H1 (cell line): ENCODE data around the gene ADH4. TPM values are rescaled to one million over a fixed set of nuclear protein-coding genes. Genes with fewer than 3 reads are reported as not detected.

Experiments used
- CTCF ChIA-PET: fragments of 300-600 bp; sonication (Branson Sonifier 250); formaldehyde crosslinking; loops from one replicate; lab custom pipeline; 2021; ENCODE audit not compliant: partially characterized antibody; lab: Charles Lee
- POLR2A ChIA-PET: fragments of 300-600 bp; sonication (Branson Sonifier 250); formaldehyde crosslinking; loops from one replicate; lab custom pipeline; 2021; ENCODE audit warnings: inconsistent platforms; ENCODE audit not compliant: partially characterized antibody; lab: Charles Lee
- DNase-seq, 2 experiments: peaks; one replicate each; pipeline versions ENCODE4 v3.0.0 to v3.0.0-alpha.2; 2010 to 2022; ENCODE audit warnings: low spot score in 2 of 2, low read depth in 1 of 2, mixed read lengths in 1 of 2
- FAIRE-seq: peaks from 2 replicates; lab custom pipeline; 2011; peaks lifted over from hg19 to GRCh38; lab: Jason Lieb, UNC
- H2AFZ ChIP-seq: 2 replicates; pipeline ENCODE4 v1.8.1; 2012; ENCODE audit warnings: low read length, inconsistent platforms
- H2AK5ac ChIP-seq: 2 replicates; pipeline ENCODE4 v1.6.1; 2013; ENCODE audit warnings: low read depth, low read length
- H2BK120ac ChIP-seq: replicated peaks from 2 replicates; pipeline ENCODE3; 2013; ENCODE audit warnings: low read depth, low read length, inconsistent platforms
- H2BK12ac ChIP-seq: 2 replicates; pipeline ENCODE4 v1.6.1; 2013; ENCODE audit warnings: low read depth, low read length
- H2BK15ac ChIP-seq: 2 replicates; pipeline ENCODE4 v1.6.1; 2013; ENCODE audit warnings: low read length
- H2BK20ac ChIP-seq: 2 replicates; pipeline ENCODE4 v1.6.1; 2013; ENCODE audit warnings: low read length
- H2BK5ac ChIP-seq: 2 replicates; pipeline ENCODE4 v1.6.1; 2013; ENCODE audit warnings: low read depth, low read length
- H3K14ac ChIP-seq: 2 replicates; pipeline ENCODE4 v1.6.1; 2013; ENCODE audit warnings: inconsistent platforms; ENCODE audit not compliant: insufficient read length
- H3K18ac ChIP-seq: 2 replicates; pipeline ENCODE4 v1.6.1; 2013; ENCODE audit warnings: low read length; ENCODE audit errors: extremely low read depth
- H3K23ac ChIP-seq: 2 replicates; pipeline ENCODE4 v1.6.1; 2013; ENCODE audit warnings: inconsistent platforms; ENCODE audit not compliant: insufficient read length
- H3K23me2 ChIP-seq: 2 replicates; pipeline ENCODE4 v1.6.1; 2013; ENCODE audit warnings: low read depth, low read length
- H3K27ac ChIP-seq: 2 replicates; pipeline ENCODE4 v1.6.1; 2011; ENCODE audit warnings: low read depth, low read length, inconsistent platforms
- H3K27me3 ChIP-seq, 4 experiments: replicated peaks in 1 of 4; 1 replicate in 1 of 4; 2 replicates in 3 of 4; pipeline versions ENCODE4 v1.6.1 to v1.8.1; 2011 to 2013; ENCODE audit warnings: low read length in 3 of 4, mild to moderate bottlenecking in 3 of 4, inconsistent platforms in 2 of 4, mixed read lengths in 2 of 4, moderate library complexity in 1 of 4; ENCODE audit not compliant: control insufficient read depth in 3 of 4, insufficient read depth in 3 of 4; ENCODE audit errors: extremely low read depth in 1 of 4
- H3K36me3 ChIP-seq, 4 experiments: 2 replicates each; pipeline versions ENCODE4 v1.6.1 to v1.8.1; 2011 to 2013; ENCODE audit warnings: mild to moderate bottlenecking in 4 of 4, low read length in 3 of 4, moderate library complexity in 2 of 4, control low read depth in 1 of 4, inconsistent platforms in 1 of 4; ENCODE audit not compliant: insufficient read depth in 4 of 4, control insufficient read depth in 2 of 4
- H3K4ac ChIP-seq: replicated peaks from 2 replicates; pipeline ENCODE3; 2013; ENCODE audit warnings: low read length, low read depth, mixed read lengths, inconsistent platforms; ENCODE audit not compliant: insufficient read length
- H3K4me1 ChIP-seq, 4 experiments: replicated peaks in 1 of 4; 1 replicate in 1 of 4; 2 replicates in 3 of 4; pipeline versions ENCODE4 v1.6.1 to v1.8.1; 2011 to 2013; ENCODE audit warnings: low read length in 3 of 4, inconsistent platforms in 2 of 4, mixed read lengths in 1 of 4; ENCODE audit not compliant: insufficient read depth in 4 of 4, control insufficient read depth in 3 of 4
- H3K4me2 ChIP-seq, 2 experiments: 2 replicates each; pipeline versions ENCODE4 v1.6.1 to v1.8.1; 2011 to 2013; ENCODE audit warnings: low read depth in 2 of 2, low read length in 2 of 2, control low read depth in 1 of 2, inconsistent platforms in 1 of 2, mild to moderate bottlenecking in 1 of 2; ENCODE audit not compliant: insufficient read depth in 1 of 2
- H3K4me3 ChIP-seq, 4 experiments: fragments of 200-600, 300-600 bp in 1 of 4; sonication (generic), shearing (Covaris generic), sonication (Bioruptor Twin) in 1 of 4; 2 replicates each; pipeline versions ENCODE4 v1.5.1 to v1.8.1; 2011 to 2016; ENCODE audit warnings: low read length in 4 of 4, low read depth in 3 of 4, control low read depth in 2 of 4, inconsistent platforms in 2 of 4, mild to moderate bottlenecking in 2 of 4, mixed read lengths in 1 of 4, moderate library complexity in 1 of 4; ENCODE audit not compliant: insufficient read depth in 2 of 4; ENCODE audit errors: extremely low read depth in 1 of 4
- H3K56ac ChIP-seq: replicated peaks from 2 replicates; pipeline ENCODE3; 2013; ENCODE audit warnings: low read depth, mild to moderate bottlenecking, mixed read lengths, low read length, inconsistent platforms; ENCODE audit not compliant: insufficient read length
- H3K79me1 ChIP-seq: 2 replicates; pipeline ENCODE4 v1.6.1; 2013; ENCODE audit warnings: low read depth, low read length, control low read depth
- H3K79me2 ChIP-seq, 2 experiments: 2 replicates each; pipeline versions ENCODE4 v1.6.1 to v1.8.1; 2012 to 2013; ENCODE audit warnings: low read length in 2 of 2, mild to moderate bottlenecking in 2 of 2, inconsistent platforms in 1 of 2; ENCODE audit not compliant: insufficient read depth in 2 of 2, control insufficient read depth in 1 of 2
- H3K9ac ChIP-seq, 4 experiments: replicated peaks in 1 of 4; 1 replicate in 1 of 4; 2 replicates in 3 of 4; pipeline versions ENCODE4 v1.6.1 to v1.8.1; 2011 to 2013; ENCODE audit warnings: low read depth in 3 of 4, low read length in 3 of 4, control low read depth in 2 of 4, mild to moderate bottlenecking in 2 of 4, moderate library complexity in 2 of 4, inconsistent platforms in 1 of 4; ENCODE audit errors: extremely low read depth in 1 of 4
- H3K9me3 ChIP-seq, 2 experiments: 2 replicates each; pipeline versions ENCODE4 v1.6.1 to v1.8.1; 2012 to 2013; ENCODE audit warnings: mild to moderate bottlenecking in 2 of 2, moderate library complexity in 2 of 2, control low read depth in 1 of 2, inconsistent platforms in 1 of 2, low read depth in 1 of 2, low read length in 1 of 2, mixed read lengths in 1 of 2; ENCODE audit not compliant: insufficient read depth in 2 of 2
- H4K20me1 ChIP-seq, 2 experiments: replicated peaks in 1 of 2; 2 replicates each; pipeline versions ENCODE3 to v1.8.1; 2011 to 2013; ENCODE audit warnings: inconsistent platforms in 2 of 2, low read length in 2 of 2, mild to moderate bottlenecking in 1 of 2; ENCODE audit not compliant: insufficient read depth in 2 of 2, control insufficient read depth in 1 of 2
- H4K5ac ChIP-seq: 2 replicates; pipeline ENCODE4 v1.6.1; 2013; ENCODE audit warnings: low read length, low read depth, mixed read lengths, inconsistent platforms; ENCODE audit not compliant: insufficient read length
- H4K8ac ChIP-seq: 2 replicates; pipeline ENCODE4 v1.8.0; 2013; ENCODE audit warnings: mild to moderate bottlenecking, moderate library complexity, low read length, inconsistent platforms; ENCODE audit not compliant: insufficient read depth; ENCODE audit errors: extremely low read depth
- H4K91ac ChIP-seq: replicated peaks from 2 replicates; pipeline ENCODE3; 2013; ENCODE audit warnings: low read length, mixed read lengths, inconsistent platforms; ENCODE audit not compliant: insufficient read length
- CHD2 ChIP-seq: IDR thresholded peaks from 2 replicates; pipeline ENCODE4 v1.6.1; 2012; ENCODE audit warnings: low read length, improper control_type of control experiment
- CREB1 ChIP-seq: IDR thresholded peaks from 2 replicates; pipeline ENCODE4 v1.6.1; 2012; ENCODE audit warnings: inconsistent platforms
- EGR1 ChIP-seq: IDR thresholded peaks from 2 replicates; pipeline ENCODE4 v1.6.1; 2011; ENCODE audit warnings: low read depth, low read length, borderline replicate concordance
- HDAC6 ChIP-seq: IDR thresholded peaks from one replicate; pipeline ENCODE4 v1.7.1; 2012; ENCODE audit warnings: low read depth, mild to moderate bottlenecking, inconsistent platforms, low read length, moderate library complexity
- POLR2A ChIP-seq, 2 experiments: IDR thresholded peaks; 1 replicate in 1 of 2; 2 replicates in 1 of 2; pipeline ENCODE4 v1.6.1; 2011; ENCODE audit warnings: low read depth in 2 of 2, low read length in 2 of 2, mild to moderate bottlenecking in 2 of 2; ENCODE audit errors: control extremely low read depth in 1 of 2
- POLR2AphosphoS5 ChIP-seq: IDR thresholded peaks from 2 replicates; pipeline ENCODE4 v1.6.1; 2011; ENCODE audit warnings: low read depth, low read length
- RNF2 ChIP-seq: fragments of 200-900, 300-1000 bp; sonication (generic); IDR thresholded peaks from 2 replicates; pipeline ENCODE4 v1.7.1; 2016; ENCODE audit warnings: borderline replicate concordance, low read depth, mild to moderate bottlenecking, antibody characterized with exemption, low read length; ENCODE audit not compliant: poor library complexity, severe bottlenecking; ENCODE audit errors: missing control alignments
- SAP30 ChIP-seq: fragments of 300-600 bp; sonication (generic); IDR thresholded peaks from 2 replicates; pipeline ENCODE4 v1.7.1; 2012; ENCODE audit warnings: low read length, moderate library complexity, mild to moderate bottlenecking, inconsistent platforms; ENCODE audit not compliant: insufficient read depth, insufficient replicate concordance
- SUZ12 ChIP-seq: fragments of 200-600 bp; sonication (generic); IDR thresholded peaks from 2 replicates; pipeline ENCODE4 v1.6.1; 2012; ENCODE audit warnings: mild to moderate bottlenecking, inconsistent platforms, low read length, moderate library complexity, mixed read lengths
- USF2 ChIP-seq: IDR thresholded peaks from 2 replicates; pipeline ENCODE4 v1.6.1; 2011; ENCODE audit warnings: low read length, improper control_type of control experiment
- WGBS, 2 experiments: shearing (Covaris generic) in 1 of 2; methylation state at CpG; one replicate each; pipeline versions ENCODE4 v1.1.6 to v1.1.7; 2013 to 2015; ENCODE audit warnings: low lambda C conversion rate in 2 of 2, mixed read lengths in 2 of 2, inconsistent platforms in 1 of 2, low coverage in 1 of 2, missing lambda C conversion rate in 1 of 2; ENCODE audit not compliant: insufficient replicate concordance in 2 of 2, insufficient coverage in 1 of 2, insufficient read length in 1 of 2; ENCODE audit errors: extremely low coverage in 1 of 2, missing lambda C conversion rate in 1 of 2; 5-methylcytosine and 5-hydroxymethylcytosine counted together
- polyA plus RNA-seq, 7 experiments: library from polyadenylated mRNA; depleted of rRNA in 3 of 7; stranded (reverse) in 5 of 7; unstranded in 2 of 7; fragments of >200 nt in 5 of 7; fragments of 200-250 nt in 2 of 7; gene quantifications; 1 replicate in 5 of 7; 2 replicates in 1 of 7; 4 replicates in 1 of 7; pipeline versions ENCODE4 v1.2.1 to v1.2.3, GENCODE V29; 2011 to 2013; ENCODE audit warnings: missing spikeins in 2 of 7, mixed read lengths in 2 of 7
- total RNA-seq: library from RNA; stranded (reverse); fragmentation: NEBNext Ultra II Directional; extraction: Animal tissue kit (Norgen Biotek cat#: 25700); gene quantifications from 2 replicates; pipeline ENCODE4 v1.2.1, GENCODE V29; 2021

Gene ADH4
- total and polyA plus RNA-seq, 2 of the 8 experiments (the other 6 are each of a cell fraction or from before 2014, with no cell fraction given) = not detected

GRCh38 chr4:99100876-99101275, 43.2 kb downstream of the ADH4 start:
- Histone ChIP-seq H4K91ac (no peak overlapping the region), H3K56ac (no peak overlapping the region)
- POLR2A ChIA-PET = interaction anchor here (1.2 kb wide), 1 partner anchor 12 kb away, joined by 4 read pairs; the partner anchor contains the start of gene ADH5

More at GRCh38 chr4:99100876-99101275, 43.2 kb downstream of the ADH4 start:
- Histone ChIP-seq H3K36me3 (no peaks in the 10 kb centered on the region), H2BK5ac (no peak overlapping the region), H2BK12ac (no peak overlapping the region), H4K5ac (no peak overlapping the region), H2BK20ac (no peak overlapping the region), H2AFZ (no peak overlapping the region), H3K79me2 (no peaks in the 10 kb centered on the region), H3K23ac (no peak overlapping the region), H3K27ac (no peak overlapping the region)
- FAIRE-seq = no peak
- no peak for TF ChIP-seq SAP30
- TF ChIP-seq POLR2A (IDR thresholded peaks at IDR 0.05; ENCODE audit: control extremely low read depth in 1 of 2, low read depth in 2 of 2, low read length in 2 of 2) = no peak
- no peak for TF ChIP-seq EGR1
- TF ChIP-seq USF2 = no peak
- no peak for TF ChIP-seq CHD2
- no peak for TF ChIP-seq CREB1
- TF ChIP-seq SUZ12 = no peak
- no peak for TF ChIP-seq HDAC6
- no peak for TF ChIP-seq POLR2AphosphoS5
- no peak for TF ChIP-seq RNF2
- TF ChIP-seq, all 59 proteins: peak for 0
- Histone ChIP-seq H3K23me2 (no peaks in the 10 kb centered on the region), H3K4me1 (no peaks in the 10 kb centered on the region), H3K4ac (no peak overlapping the region), H3K79me1 (no peaks in the 10 kb centered on the region), H2AK5ac (no peak overlapping the region), H2BK120ac (no peak overlapping the region), H3K9me3 (peaks cover 8 to 11% of the 10 kb centered on the region in 2 experiments; a peak in 2 of 4 replicates), H4K20me1 (no peaks in the 10 kb centered on the region), H3K14ac (no peak overlapping the region), H3K18ac (no peak overlapping the region), H3K9ac (no peak overlapping the region), H3K4me2 (no peak overlapping the region), H3K27me3 (peaks cover 0 to 1% (median 0%) of the 10 kb centered on the region in 4 experiments; a peak in 1 of 7 replicates), H2BK15ac (no peak overlapping the region), H4K8ac (no peak overlapping the region), H3K4me3 (no peak overlapping the region)
- no peak for DNase-seq
- 85% methylated on average over 1 of the region's 1 CpG; no CpG with 5 or more reads in 1 of the 2 experiments for WGBS, 2 experiments
- CTCF ChIA-PET = interaction anchor here (0.7 to 1.2 kb wide), 3 partner anchors 45 to 305 kb away, joined by 3 read pairs; no protein-coding TSS in a partner anchor
